GM12874 (cell line): ENCODE results near the gene LSM12.

Experiments used
- CTCF ChIP-seq: IDR thresholded peaks from 2 replicates; pipeline ENCODE4 v1.5.1; 2011; ENCODE audit warnings: low read depth, mild to moderate bottlenecking, control low read depth, low read length, moderate library complexity; ENCODE audit not compliant: insufficient read depth

The LSM12 gene

DNA sequence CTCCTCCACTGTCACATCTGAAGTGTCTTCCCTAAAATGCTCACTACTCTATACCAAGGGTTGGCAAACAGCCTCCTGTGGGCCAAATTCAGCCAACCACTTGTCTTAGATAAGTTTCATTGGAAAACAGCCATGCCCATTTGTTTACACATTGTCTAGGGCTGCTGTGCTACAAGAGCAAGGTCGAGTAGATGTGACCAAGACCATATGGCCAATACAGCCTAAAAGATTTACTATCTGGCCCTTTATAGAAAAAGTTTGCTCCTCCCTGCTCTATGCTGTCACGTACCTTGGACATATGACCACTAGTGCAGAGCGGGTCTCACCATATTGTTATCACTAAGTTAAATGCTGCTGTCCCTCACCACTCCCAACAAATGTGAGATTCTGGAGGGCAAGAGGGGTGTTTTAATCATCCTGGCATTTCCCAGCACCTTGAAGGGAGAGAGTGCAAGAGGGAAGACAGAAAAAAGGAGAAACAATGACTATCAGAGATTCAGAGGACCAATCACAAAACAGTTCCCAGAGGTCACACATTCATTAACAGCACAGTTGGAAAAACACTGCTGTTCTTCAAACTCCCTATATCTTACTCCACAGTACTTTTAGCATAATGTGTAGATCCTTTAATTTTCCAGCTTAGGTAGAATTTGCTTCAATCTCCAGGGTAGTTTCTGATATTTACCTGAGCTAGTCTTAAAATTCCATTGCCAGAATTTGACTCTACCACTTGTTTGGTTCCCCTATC, 13.2 kb downstream of the LSM12 start:
- TF ChIP-seq CTCF, result no peak

- TF ChIP-seq CTCF, result no peak
These were observed 17.0 kb downstream of the LSM12 start for GRCh38 chr17:44049294-44050060.

DNA sequence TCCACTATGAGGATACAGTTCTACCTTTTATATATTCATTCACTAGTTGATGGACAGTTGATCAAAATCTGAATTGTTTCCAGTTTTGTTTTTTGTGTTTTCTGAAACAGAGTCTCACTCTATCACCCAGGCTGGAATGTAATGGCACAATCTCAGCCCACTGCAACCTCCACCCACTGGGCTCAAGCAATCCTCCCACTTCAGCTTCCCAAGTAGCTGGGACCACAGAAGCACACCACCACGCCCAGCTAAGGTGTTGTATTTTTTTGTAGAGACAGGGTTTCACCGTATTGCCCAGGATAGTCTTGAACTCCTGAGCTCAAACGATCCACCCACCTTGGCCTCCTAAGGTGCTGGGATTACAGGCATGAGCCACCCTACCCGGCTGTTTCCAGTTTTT, 21.0 kb downstream of the LSM12 start:
- no peak for TF ChIP-seq CTCF

- TF ChIP-seq CTCF, result no peak
These were observed 22.4 kb downstream of the LSM12 start for GRCh38 chr17:44044071-44044470.

DNA sequence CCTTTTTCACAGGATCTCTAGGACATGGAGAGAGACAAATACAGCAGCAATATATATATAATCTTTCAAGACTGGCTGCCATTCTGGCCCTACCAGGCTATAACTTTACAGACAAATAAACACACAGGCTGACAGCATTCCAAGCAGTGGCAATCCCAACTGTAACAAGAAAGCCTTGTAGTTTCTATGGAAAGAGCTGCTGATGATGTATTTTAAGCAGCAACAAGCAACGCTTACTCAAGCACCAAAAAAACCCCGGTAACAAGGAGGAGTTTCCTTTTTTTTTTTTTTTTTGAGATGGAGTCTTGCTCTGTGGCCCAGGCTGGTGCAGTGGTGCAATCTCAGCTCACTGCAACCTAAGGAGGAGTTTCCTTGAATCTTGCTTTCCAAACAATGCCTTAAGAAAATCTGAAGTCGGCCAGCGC, 23.2 kb downstream of the LSM12 start:
- no peak for TF ChIP-seq CTCF

DNA sequence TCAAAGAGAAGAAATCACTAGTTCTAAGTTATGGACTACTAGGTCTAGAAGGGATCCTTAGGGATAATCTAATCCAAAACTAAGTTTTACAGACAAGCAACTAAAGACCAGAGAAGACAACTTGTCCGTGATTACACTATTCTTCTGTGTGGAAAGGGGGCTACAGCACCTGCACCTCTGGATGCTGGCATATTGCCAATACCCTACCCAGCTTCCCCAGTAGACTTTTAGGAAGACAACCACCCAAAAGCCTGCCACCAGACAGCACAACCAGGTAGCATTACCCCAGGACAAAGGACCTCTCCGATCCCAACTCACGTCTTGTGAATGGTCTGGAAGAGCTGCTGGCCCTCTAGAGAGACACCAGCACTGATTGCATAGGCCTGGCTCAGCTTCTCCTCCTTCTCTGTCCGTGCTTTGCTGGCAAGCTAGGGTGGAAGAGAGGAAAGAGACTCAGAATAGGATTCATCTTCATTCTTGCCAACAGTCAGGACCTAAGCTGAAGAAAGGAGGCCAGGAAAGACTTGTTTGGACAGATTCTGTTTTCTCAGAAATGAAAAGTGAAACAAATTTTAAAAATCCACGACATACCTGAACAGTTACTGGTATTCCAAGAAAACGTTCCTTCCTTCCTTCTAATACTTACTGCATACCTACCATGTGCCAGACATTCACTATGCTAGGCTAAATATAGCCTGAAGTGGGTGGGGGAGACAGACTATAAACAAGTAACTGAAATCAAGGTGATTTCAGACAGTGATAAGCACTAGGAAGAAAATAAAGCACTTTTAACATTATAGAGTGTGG, 26.4 kb downstream of the LSM12 start:
- no peak for TF ChIP-seq CTCF

DNA sequence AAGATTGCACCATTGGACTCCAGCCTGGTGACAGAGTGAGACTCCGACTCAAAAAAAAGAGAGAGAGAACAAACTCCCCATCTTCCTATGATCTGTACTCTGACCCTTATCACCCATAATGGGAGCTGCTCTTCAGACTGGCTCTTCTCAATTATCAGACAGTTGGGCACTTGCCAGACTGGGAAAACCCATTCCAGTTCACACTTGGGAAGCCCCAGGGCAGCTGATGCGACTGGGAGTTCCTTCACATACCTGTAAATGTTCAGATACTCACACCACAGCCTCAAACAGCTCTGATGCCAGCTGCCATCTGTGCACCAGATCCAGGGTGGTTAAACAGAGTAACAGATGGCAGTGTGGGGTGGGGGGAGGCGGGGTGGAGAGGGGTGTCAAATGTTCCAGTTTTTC, 27.9 kb downstream of the LSM12 start:
- TF ChIP-seq CTCF, result no peak
